IMR-90 (cell line): ENCODE results near the gene TRAPPC12. TPM values are rescaled to one million over a fixed set of nuclear protein-coding genes. Genes with fewer than 3 reads are reported as not detected.

ENCODE experiments used
- ATAC-seq: fragments of 200-7000 bp; cut with Tn5 transposase; 2 replicates; pipeline ENCODE4 v1.9.1; 2020; ENCODE audit warnings: low read depth, mild to moderate bottlenecking, moderate library complexity
- BruUV-seq: library from RNA; stranded (reverse); fragments of 400-500 nt; replicated peaks from 2 replicates; lab custom pipeline; 2021; lab: Mats Ljungman, UMichigan
- CTCF ChIA-PET: fragments of 300-600 bp; formaldehyde crosslinking; extraction: SDS; loops from one replicate; lab custom pipeline; 2021; ENCODE audit warnings: antibody characterized with exemption; lab: Yijun Ruan, JAX
- POLR2A ChIA-PET: fragments of 300-600 bp; sonication (Branson Sonifier 250); formaldehyde crosslinking; loops from one replicate; lab custom pipeline; 2022; ENCODE audit warnings: antibody characterized with exemption; ENCODE audit not compliant: unreplicated experiment; lab: Charles Lee
- DNase-seq: peaks from one replicate; pipeline ENCODE4 v3.0.0; 2013
- H2AFZ ChIP-seq: replicated peaks from 2 replicates; pipeline ENCODE3; 2013; ENCODE audit warnings: low read length, mild to moderate bottlenecking; ENCODE audit not compliant: poor library complexity
- H2AK5ac ChIP-seq: 2 replicates; pipeline ENCODE4 v1.6.1; 2013; ENCODE audit warnings: low read depth, low read length, inconsistent platforms
- H2AK9ac ChIP-seq: replicated peaks from 2 replicates; pipeline ENCODE3; 2013; ENCODE audit warnings: mild to moderate bottlenecking, low read depth, low read length, moderate library complexity; ENCODE audit not compliant: poor library complexity
- H2BK120ac ChIP-seq: 2 replicates; pipeline ENCODE4 v1.6.1; 2013; ENCODE audit warnings: low read depth, low read length, inconsistent platforms
- H2BK15ac ChIP-seq: 3 replicates; pipeline ENCODE4 v1.6.1; 2013; ENCODE audit warnings: low read depth, low read length, inconsistent platforms
- H2BK20ac ChIP-seq: 2 replicates; pipeline ENCODE4 v1.6.1; 2013; ENCODE audit warnings: low read depth, mild to moderate bottlenecking, inconsistent platforms, low read length, moderate library complexity
- H2BK5ac ChIP-seq: 2 replicates; pipeline ENCODE4 v1.6.1; 2013; ENCODE audit warnings: mild to moderate bottlenecking, low read depth, low read length, inconsistent platforms; ENCODE audit not compliant: poor library complexity, severe bottlenecking
- H3K14ac ChIP-seq: replicated peaks from 2 replicates; pipeline ENCODE4 v1.6.1; 2013; ENCODE audit warnings: low read depth, low read length, inconsistent platforms
- H3K18ac ChIP-seq: 2 replicates; pipeline ENCODE4 v1.6.1; 2013; ENCODE audit warnings: low read depth, low read length, control low read depth
- H3K23ac ChIP-seq: 2 replicates; pipeline ENCODE4 v1.6.1; 2013; ENCODE audit warnings: low read depth, low read length, inconsistent platforms
- H3K27ac ChIP-seq: 2 replicates; pipeline ENCODE4 v1.5.1; 2013; ENCODE audit warnings: mild to moderate bottlenecking, control low read depth, low read length; ENCODE audit not compliant: insufficient read depth
- H3K27me3 ChIP-seq: 2 replicates; pipeline ENCODE4 v1.6.1; 2013; ENCODE audit warnings: low read length; ENCODE audit not compliant: control insufficient read depth, insufficient read depth
- H3K36me3 ChIP-seq: 2 replicates; pipeline ENCODE4 v1.6.1; 2013; ENCODE audit warnings: low read length, mixed read lengths; ENCODE audit not compliant: control insufficient read depth, insufficient read depth
- H3K4ac ChIP-seq: 2 replicates; pipeline ENCODE4 v1.6.1; 2013; ENCODE audit warnings: low read depth, low read length, inconsistent platforms
- H3K4me1 ChIP-seq: 2 replicates; pipeline ENCODE4 v1.6.1; 2013; ENCODE audit warnings: low read length, mixed read lengths; ENCODE audit not compliant: control insufficient read depth, insufficient read depth
- H3K4me2 ChIP-seq: 2 replicates; pipeline ENCODE4 v1.6.1; 2013; ENCODE audit warnings: low read depth, mild to moderate bottlenecking, control low read depth, low read length, moderate library complexity
- H3K4me3 ChIP-seq: 2 replicates; pipeline ENCODE4 v1.5.1; 2013; ENCODE audit warnings: low read depth, mild to moderate bottlenecking, control low read depth, low read length, moderate library complexity; ENCODE audit not compliant: insufficient read depth
- H3K56ac ChIP-seq: 2 replicates; pipeline ENCODE4 v1.6.1; 2013; ENCODE audit warnings: low read length, inconsistent platforms; ENCODE audit not compliant: insufficient read depth; ENCODE audit errors: extremely low read depth
- H3K79me1 ChIP-seq, 2 experiments: 2 replicates each; pipeline ENCODE4 v1.6.1; 2013; ENCODE audit warnings: low read length in 2 of 2, inconsistent platforms in 1 of 2, low read depth in 1 of 2
- H3K9ac ChIP-seq: 2 replicates; pipeline ENCODE4 v1.6.1; 2013; ENCODE audit warnings: low read depth, low read length, control low read depth
- H3K9me1 ChIP-seq: 2 replicates; pipeline ENCODE4 v1.6.1; 2013; ENCODE audit warnings: low read length, inconsistent platforms; ENCODE audit not compliant: insufficient read depth
- H3K9me3 ChIP-seq: 2 replicates; pipeline ENCODE4 v1.6.1; 2013; ENCODE audit warnings: low read length; ENCODE audit not compliant: control insufficient read depth, insufficient read depth
- H4K20me1 ChIP-seq: 2 replicates; pipeline ENCODE4 v1.6.1; 2013; ENCODE audit warnings: low read length, inconsistent platforms; ENCODE audit not compliant: insufficient read depth
- H4K5ac ChIP-seq: 2 replicates; pipeline ENCODE4 v1.6.1; 2013; ENCODE audit warnings: mild to moderate bottlenecking, low read depth, low read length, control low read depth
- H4K8ac ChIP-seq, 2 experiments: 2 replicates each; pipeline ENCODE4 v1.6.1; 2013; ENCODE audit warnings: low read depth in 2 of 2, low read length in 2 of 2, control low read depth in 1 of 2, inconsistent platforms in 1 of 2
- H4K91ac ChIP-seq: 2 replicates; pipeline ENCODE4 v1.6.1; 2013; ENCODE audit warnings: low read depth, low read length, inconsistent platforms; ENCODE audit not compliant: insufficient read depth
- POLR2A ChIP-seq: IDR thresholded peaks from 2 replicates; pipeline ENCODE4 v1.6.1; 2012; ENCODE audit warnings: mild to moderate bottlenecking, low read depth, low read length
- WGBS, 2 experiments: methylation state at CpG; one replicate each; pipeline versions ENCODE4 v1.1.5 to v1.1.7; 2013; ENCODE audit warnings: missing lambda C conversion rate in 2 of 2; ENCODE audit not compliant: insufficient read length in 1 of 2; ENCODE audit errors: extremely low coverage in 2 of 2; 5-methylcytosine and 5-hydroxymethylcytosine counted together
- dilution Hi-C: fragments of 300-500 bp; cut with HindIII; formaldehyde crosslinking; loops from one replicate; pipeline ENCODE4 v1.14.3; 2018; ENCODE audit warnings: low sequenced_read_pairs; ENCODE audit not compliant: unreplicated experiment
- in situ Hi-C: fragments of 300-500 bp; cut with MboI; formaldehyde crosslinking; loops from 3 replicates; pipeline ENCODE4 v1.14.3; 2019; ENCODE audit warnings: low sequenced_read_pairs, inconsistent platforms, mixed read lengths
- intact Hi-C: fragments of 100-400 bp; cut with micrococcal nuclease; formaldehyde crosslinking; loops from 2 replicates; pipeline ENCODE4 v1.10.0; 2022
- polyA plus RNA-seq, 3 experiments: library from polyadenylated mRNA; depleted of rRNA; stranded (reverse); fragments of >200 nt; gene quantifications; 2 replicates each; pipeline ENCODE4 v1.2.3, GENCODE V29; 2012; ENCODE audit warnings: low replicate concordance in 1 of 3
- total RNA-seq: library from RNA; depleted of rRNA; stranded (reverse); fragments of >200 nt; gene quantifications from 2 replicates; pipeline ENCODE4 v1.2.3, GENCODE V29; 2012

Gene TRAPPC12
- total and polyA plus RNA-seq, 2 of the 4 experiments (the other 2 are of a cell fraction), result 25.8 to 69.9 TPM

DNA sequence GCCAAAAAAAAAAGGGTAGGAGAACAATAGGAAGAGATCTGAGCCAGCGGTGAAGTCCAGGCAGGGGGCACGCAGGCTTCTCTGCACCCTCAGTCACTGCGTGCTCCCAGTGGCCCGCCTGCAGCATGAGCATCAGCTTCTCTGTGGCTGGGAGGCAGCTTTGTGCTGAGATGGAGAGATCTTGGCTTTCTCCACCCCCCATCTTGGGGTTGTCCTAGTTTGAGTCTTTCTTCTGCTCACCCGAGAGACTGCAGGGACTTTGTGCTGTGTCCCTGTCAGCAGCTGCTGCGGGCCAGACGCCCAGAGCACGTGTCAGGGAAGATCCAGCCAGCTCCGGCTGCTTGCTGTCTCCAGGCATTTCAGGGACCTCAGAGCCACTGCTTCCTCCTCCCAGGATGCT lies 20.3 kb downstream of the TRAPPC12 start:
- H2BK20ac ChIP-seq, result no peak overlapping the region
- no peak overlapping the region for H3K56ac ChIP-seq
- H2BK15ac ChIP-seq, result no peak overlapping the region
- ChIA-PET CTCF (no interaction called here), POLR2A (no interaction called here)
- TF ChIP-seq POLR2A, result no peak
- BruUV-seq, result no TSS peak
- no peak overlapping the region for H4K5ac ChIP-seq
- peak; percentile 62 for ATAC-seq
- H3K36me3 ChIP-seq, result peaks cover 32% of the 10 kb centered on the region
- peaks cover 11% of the 10 kb centered on the region for H3K9me3 ChIP-seq
- H3K4ac ChIP-seq, result no peak overlapping the region
- H2AK9ac ChIP-seq, result no peak overlapping the region
- in situ Hi-C loops (no loop called here), dilution Hi-C loops (no loop called here), intact Hi-C loops (no loop called here)
- peaks cover 41% of the 10 kb centered on the region in 2 experiments for H3K79me1 ChIP-seq
- H2AFZ ChIP-seq, result no peak overlapping the region
- no peaks in the 10 kb centered on the region for H3K27me3 ChIP-seq
- no peak overlapping the region for H4K91ac ChIP-seq
- H3K18ac ChIP-seq, result no peak overlapping the region
- no peak overlapping the region for H3K4me3 ChIP-seq
- no peak overlapping the region for H2BK5ac ChIP-seq
- peaks cover 10% of the 10 kb centered on the region for H4K20me1 ChIP-seq
- H3K14ac ChIP-seq, result no peak overlapping the region
- no peak overlapping the region for H2AK5ac ChIP-seq
- H3K9ac ChIP-seq, result no peak overlapping the region
- WGBS, 2 experiments, result 38% methylated on average over 4 of the region's 9 CpGs; no CpG with 5 or more reads in 1 of the 2 experiments
- no peak for DNase-seq
- no peak overlapping the region for H3K4me2 ChIP-seq
- H4K8ac ChIP-seq, result no peak overlapping the region
- H3K23ac ChIP-seq, result no peak overlapping the region
- peaks cover 3% of the 10 kb centered on the region; the same call in 1 of the 2 replicates for H3K9me1 ChIP-seq
- H3K27ac ChIP-seq, result no peak overlapping the region
- no peak overlapping the region for H2BK120ac ChIP-seq
- peaks cover 1% of the 10 kb centered on the region; the same call in 1 of the 2 replicates for H3K4me1 ChIP-seq
